Activated T-cell treated with anti-CD3 and anti-CD28 coated beads, Interleukin-2, amount 50 U/mL, for 4 hours (primary cell): ENCODE measurements around the gene TBC1D1. TPM values are rescaled to one million over a fixed set of nuclear protein-coding genes. Genes with fewer than 3 reads are reported as not detected.

ENCODE experiments used
- ATAC-seq, 2 donors: fragments of 200-7000 bp; cut with Tn5 transposase; one replicate each; pipeline ENCODE4 v1.10.0; 2021
- DNase-seq: peaks from one replicate; pipeline ENCODE4 v3.0.0-alpha.2; 2020
- H3K27me3 Mint-ChIP-seq: one replicate; pipeline ENCODE4 v1.8.0; 2021; ENCODE audit warnings: low read depth, mixed read lengths
- H3K36me3 Mint-ChIP-seq: one replicate; pipeline ENCODE4 v1.8.0; 2022; ENCODE audit warnings: mixed read lengths; ENCODE audit not compliant: insufficient read depth
- H3K4me1 Mint-ChIP-seq: one replicate; pipeline ENCODE4 v1.8.0; 2021; ENCODE audit warnings: low read depth, mixed read lengths
- H3K4me3 Mint-ChIP-seq: one replicate; pipeline ENCODE4 v1.8.0; 2021; ENCODE audit warnings: mild to moderate bottlenecking, moderate library complexity, mixed read lengths
- H3K9me3 Mint-ChIP-seq: one replicate; pipeline ENCODE4 v1.8.0; 2021; ENCODE audit warnings: mixed read lengths
- total RNA-seq, 3 donors: library from RNA; stranded (reverse); gene quantifications; one replicate each; pipeline ENCODE4 v1.2.1, GENCODE V29; 2021

TBC1D1 gene
- total RNA-seq, 3 donors from 2014 or later = 29.4 to 42.0 (median 38.8) TPM

- Mint-ChIP-seq H3K9me3 (no peaks in the 10 kb centered on the region), H3K36me3 (peaks cover 53% of the 10 kb centered on the region), H3K4me1 (peaks cover 23% of the 10 kb centered on the region), H3K4me3 (no peak overlapping the region), H3K27me3 (no peaks in the 10 kb centered on the region)
- DNase-seq (no peak), ATAC-seq (peak; percentile 41 to 56)
Measured at GRCh38 chr4:38138363-38138762, 247.5 kb downstream of the TBC1D1 start.

DNA sequence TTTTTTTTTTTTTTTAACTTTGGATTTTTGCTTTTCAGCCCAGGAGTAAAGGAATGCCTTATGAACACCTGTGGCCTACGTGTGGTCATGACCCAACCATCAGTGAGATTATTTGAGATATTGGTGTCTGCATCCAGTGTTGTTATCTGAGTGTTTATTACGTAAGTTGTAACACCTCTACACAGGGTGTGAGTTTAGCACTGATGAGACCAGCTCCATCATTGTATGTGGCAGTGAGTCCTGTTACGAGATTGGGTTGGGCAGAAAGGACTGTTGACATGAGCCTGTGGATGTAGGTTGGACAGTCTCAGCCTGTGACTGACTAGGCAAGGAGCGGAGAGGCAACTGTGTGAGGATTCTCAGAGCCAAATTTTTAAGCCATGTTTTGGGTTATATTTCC, 248.3 kb downstream of the TBC1D1 start:
- H3K36me3 Mint-ChIP-seq = peaks cover 45% of the 10 kb centered on the region

DNA sequence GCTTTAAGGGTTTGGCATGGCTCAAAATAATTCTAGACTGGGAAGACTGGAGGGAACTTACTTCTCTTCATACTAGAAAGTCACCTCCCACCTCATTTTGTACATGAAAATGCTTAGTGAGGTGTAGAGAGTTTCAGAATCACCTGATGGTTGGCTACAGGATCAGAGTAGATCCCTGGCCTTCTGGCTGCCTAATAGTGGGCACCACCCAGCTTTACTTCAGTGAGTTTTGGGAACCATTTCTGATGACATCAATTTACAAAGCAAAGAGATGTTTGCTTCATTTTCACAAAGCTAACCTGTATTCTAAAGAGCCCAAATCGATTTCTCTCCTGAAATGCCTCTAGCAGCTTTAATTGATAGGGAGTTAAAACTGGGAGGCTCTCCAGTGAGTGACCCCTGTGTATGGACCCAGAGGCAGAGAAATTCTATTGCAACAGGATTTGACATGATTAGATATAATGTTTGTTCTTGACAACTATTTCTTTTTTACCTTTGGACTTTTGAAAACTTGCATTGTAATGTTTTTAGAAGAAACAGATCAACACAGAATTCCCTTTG, 249.8 kb downstream of the TBC1D1 start:
- H3K9me3 Mint-ChIP-seq = no peaks in the 10 kb centered on the region
- DNase-seq (no peak), ATAC-seq (no peak)
- H3K36me3 Mint-ChIP-seq = peaks cover 39% of the 10 kb centered on the region
- H3K27me3 Mint-ChIP-seq = no peaks in the 10 kb centered on the region
- H3K4me1 Mint-ChIP-seq = peaks cover 14% of the 10 kb centered on the region
- H3K4me3 Mint-ChIP-seq = no peak overlapping the region

More for the DNA sequence above, 248.3 kb downstream of the TBC1D1 start:
- Mint-ChIP-seq H3K27me3 (no peaks in the 10 kb centered on the region), H3K4me3 (no peak overlapping the region), H3K9me3 (no peaks in the 10 kb centered on the region), H3K4me1 (peaks cover 16% of the 10 kb centered on the region)
- no peak for ATAC-seq
- no peak for DNase-seq

DNA sequence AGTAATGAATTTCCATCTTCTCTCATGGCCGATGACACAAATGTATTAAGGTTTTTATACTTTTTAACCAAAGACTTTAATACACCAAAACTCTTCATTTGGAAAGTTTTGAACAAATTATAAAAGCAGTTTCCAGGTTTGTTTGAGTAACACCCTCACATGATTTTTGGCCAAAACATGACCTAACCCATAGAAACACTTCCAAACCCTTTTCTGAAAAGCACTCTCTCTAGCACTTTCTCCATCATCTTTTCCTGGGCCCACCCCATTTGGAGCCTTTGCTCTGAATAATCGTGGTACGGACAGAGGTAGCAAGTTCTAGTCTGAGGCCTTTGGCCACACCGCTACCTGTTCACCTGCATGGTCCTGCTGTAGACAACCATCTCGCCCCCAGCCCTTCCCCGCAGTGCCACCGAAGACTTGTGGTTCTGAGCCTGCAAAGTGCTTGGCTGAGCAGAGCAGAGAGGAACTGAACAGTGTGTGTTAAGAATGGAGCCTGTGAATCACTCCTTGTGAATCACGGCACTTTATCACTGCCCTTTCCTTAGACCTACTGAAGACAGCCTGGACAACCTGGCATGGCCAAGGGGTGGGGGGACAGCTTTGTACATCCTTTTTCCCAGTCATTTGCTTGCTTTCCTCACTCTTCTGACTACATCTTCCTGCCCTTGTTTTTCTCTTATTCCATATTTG, 251.1 kb downstream of the TBC1D1 start:
- Mint-ChIP-seq H3K4me3 (peak overlapping the region; percentile 14), H3K9me3 (no peaks in the 10 kb centered on the region), H3K4me1 (peaks cover 14% of the 10 kb centered on the region), H3K27me3 (no peaks in the 10 kb centered on the region), H3K36me3 (peaks cover 31% of the 10 kb centered on the region)
- ATAC-seq (peak in 1 of 2 donors; percentile 47), DNase-seq (no peak)

- ATAC-seq = no peak
- Mint-ChIP-seq H3K4me3 (no peak overlapping the region), H3K36me3 (peaks cover 18% of the 10 kb centered on the region), H3K4me1 (peaks cover 6% of the 10 kb centered on the region), H3K27me3 (no peaks in the 10 kb centered on the region), H3K9me3 (no peaks in the 10 kb centered on the region)
- DNase-seq = no peak
Measured at GRCh38 chr4:38144031-38144430, 253.1 kb downstream of the TBC1D1 start.

DNA sequence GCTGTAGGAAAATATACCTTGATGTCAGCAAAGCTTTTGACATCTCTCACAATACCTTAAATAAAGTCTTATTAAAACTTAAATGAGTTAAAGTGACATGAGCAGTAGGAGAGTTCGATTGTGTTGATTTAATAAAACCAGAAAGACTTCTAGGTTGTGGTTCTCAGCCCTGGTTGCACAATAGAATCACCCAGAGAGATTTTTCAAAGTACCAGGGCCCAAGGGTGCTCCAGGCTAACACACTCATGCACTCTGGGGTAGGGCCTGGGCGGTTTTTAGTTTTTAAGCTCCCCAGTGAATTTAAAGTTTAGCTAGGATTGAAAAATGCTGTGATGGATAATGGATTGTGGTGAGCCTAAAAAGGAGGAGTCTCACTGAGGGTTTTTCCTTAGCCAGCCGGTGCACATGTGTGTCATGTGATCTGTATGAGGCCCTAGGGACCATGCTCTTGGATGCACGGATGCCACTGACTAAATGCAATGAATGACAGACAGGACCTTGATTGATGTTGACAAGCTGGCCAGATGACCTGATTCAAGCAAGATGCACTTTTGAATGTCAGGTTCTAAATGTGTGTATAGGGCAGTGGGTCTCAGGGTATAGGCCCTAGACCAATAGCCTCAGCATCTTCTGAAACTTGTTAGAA, 254.3 kb downstream of the TBC1D1 start:
- H3K9me3 Mint-ChIP-seq = no peaks in the 10 kb centered on the region
- peaks cover 7% of the 10 kb centered on the region for H3K36me3 Mint-ChIP-seq
- ATAC-seq (no peak), DNase-seq (no peak)
- H3K4me3 Mint-ChIP-seq = no peak overlapping the region
- H3K4me1 Mint-ChIP-seq = peaks cover 3% of the 10 kb centered on the region
- no peaks in the 10 kb centered on the region for H3K27me3 Mint-ChIP-seq

- Mint-ChIP-seq H3K4me3 (no peak overlapping the region), H3K4me1 (peaks cover 3% of the 10 kb centered on the region), H3K36me3 (peaks cover 3% of the 10 kb centered on the region), H3K27me3 (no peaks in the 10 kb centered on the region), H3K9me3 (no peaks in the 10 kb centered on the region)
- no peak for DNase-seq
- ATAC-seq = peak in 1 of 2 donors; percentile 42
Measured at GRCh38 chr4:38145741-38146140, 254.9 kb downstream of the TBC1D1 start.

GRCh38 chr4:38146383-38146782, 255.5 kb downstream of the TBC1D1 start:
- H3K4me1 Mint-ChIP-seq = peaks cover 3% of the 10 kb centered on the region
- H3K36me3 Mint-ChIP-seq = peaks cover 3% of the 10 kb centered on the region
- H3K4me3 Mint-ChIP-seq = no peak overlapping the region
- H3K9me3 Mint-ChIP-seq = no peaks in the 10 kb centered on the region
- ATAC-seq = no peak
- H3K27me3 Mint-ChIP-seq = no peaks in the 10 kb centered on the region
- no peak for DNase-seq

- H3K27me3 Mint-ChIP-seq = no peaks in the 10 kb centered on the region
- no peak for DNase-seq
- no peaks in the 10 kb centered on the region for H3K36me3 Mint-ChIP-seq
- H3K4me3 Mint-ChIP-seq = no peak overlapping the region
- H3K9me3 Mint-ChIP-seq = no peaks in the 10 kb centered on the region
- no peak for ATAC-seq
- H3K4me1 Mint-ChIP-seq = peaks cover 16% of the 10 kb centered on the region
Measured at GRCh38 chr4:38149472-38149996, 258.6 kb downstream of the TBC1D1 start.

DNA sequence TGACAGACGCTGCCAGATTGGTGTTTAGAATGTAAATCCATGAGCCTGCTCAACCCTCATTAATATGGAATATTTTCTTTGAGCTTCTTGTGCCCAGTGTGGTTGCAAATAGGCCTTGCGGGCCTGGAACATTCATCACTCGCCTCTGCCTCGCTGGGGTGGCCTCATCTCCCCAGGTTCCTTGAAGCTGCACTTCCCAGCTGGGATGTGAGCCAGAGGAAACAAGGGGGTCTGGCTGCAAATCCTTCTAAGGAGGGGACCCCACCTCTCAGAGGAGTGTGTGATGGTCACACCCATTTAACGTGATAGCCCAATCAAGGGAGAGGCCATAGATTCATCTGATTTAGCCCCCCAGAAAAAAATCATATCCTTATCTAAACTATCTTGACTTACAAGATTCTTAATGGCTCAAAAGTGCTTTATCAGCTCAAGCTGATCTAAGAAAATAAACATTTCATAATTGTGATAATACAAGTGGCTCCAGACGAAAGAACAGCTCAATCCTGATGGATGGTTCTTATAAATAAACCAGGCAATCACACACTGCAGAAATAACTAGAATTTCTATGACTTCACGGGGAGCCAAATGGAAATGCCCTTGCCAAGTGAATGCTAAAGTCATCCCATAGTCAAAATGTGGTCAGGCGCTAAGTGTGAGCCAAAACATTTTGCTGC, 259.2 kb downstream of the TBC1D1 start:
- peaks cover 2% of the 10 kb centered on the region for H3K27me3 Mint-ChIP-seq
- DNase-seq (no peak), ATAC-seq (no peak)
- no peak overlapping the region for H3K4me3 Mint-ChIP-seq
- no peaks in the 10 kb centered on the region for H3K36me3 Mint-ChIP-seq
- peaks cover 22% of the 10 kb centered on the region for H3K4me1 Mint-ChIP-seq
- H3K9me3 Mint-ChIP-seq = no peaks in the 10 kb centered on the region

DNA sequence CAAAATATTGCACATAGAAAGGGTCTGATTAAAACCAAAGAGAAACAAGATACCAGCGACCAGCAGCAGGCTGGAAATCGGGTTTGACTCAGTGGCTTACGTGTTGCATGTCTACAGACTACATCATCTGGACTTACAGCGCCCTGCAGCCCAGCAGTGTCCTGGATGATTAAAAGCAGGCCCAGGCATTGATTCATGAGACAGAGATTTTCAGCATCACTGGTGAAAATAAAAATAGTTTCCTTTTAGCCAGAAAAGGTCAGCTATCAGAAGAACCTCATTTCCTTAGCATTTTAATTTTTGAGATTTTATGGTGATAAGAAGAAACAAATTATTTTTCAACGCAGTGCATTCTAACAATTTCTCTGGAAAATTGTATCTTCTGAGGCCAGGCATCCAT, 259.9 kb downstream of the TBC1D1 start:
- Mint-ChIP-seq H3K27me3 (peaks cover 2% of the 10 kb centered on the region), H3K4me3 (no peak overlapping the region), H3K36me3 (no peaks in the 10 kb centered on the region), H3K9me3 (no peaks in the 10 kb centered on the region), H3K4me1 (peaks cover 29% of the 10 kb centered on the region)
- ATAC-seq (no peak), DNase-seq (no peak)

DNA sequence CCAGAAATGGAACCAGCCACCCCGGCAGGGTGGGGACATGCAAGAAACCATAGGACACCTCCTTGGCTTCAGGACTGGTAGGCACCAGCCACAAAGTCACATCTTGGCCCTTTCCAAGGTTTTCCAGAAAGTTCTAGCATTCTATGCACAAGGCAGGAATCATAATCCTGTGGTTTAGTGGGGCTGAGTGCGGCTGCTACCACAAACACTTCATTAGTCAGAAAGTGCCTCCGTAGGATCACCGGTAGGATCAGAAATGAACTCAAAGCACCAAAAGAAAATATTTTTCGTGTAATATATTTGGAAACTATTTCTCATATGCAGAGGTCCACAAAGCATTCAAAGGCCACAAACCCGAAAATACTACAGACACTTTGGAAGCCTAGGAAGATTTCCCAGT, 261.0 kb downstream of the TBC1D1 start:
- Mint-ChIP-seq H3K9me3 (no peaks in the 10 kb centered on the region), H3K36me3 (no peaks in the 10 kb centered on the region), H3K4me1 (peaks cover 37% of the 10 kb centered on the region), H3K27me3 (peaks cover 2% of the 10 kb centered on the region), H3K4me3 (no peak overlapping the region)
- ATAC-seq = no peak
- DNase-seq = no peak

GRCh38 chr4:38152305-38152704, 261.4 kb downstream of the TBC1D1 start:
- Mint-ChIP-seq H3K4me3 (no peak overlapping the region), H3K4me1 (peaks cover 41% of the 10 kb centered on the region), H3K27me3 (peaks cover 2% of the 10 kb centered on the region), H3K36me3 (no peaks in the 10 kb centered on the region), H3K9me3 (no peaks in the 10 kb centered on the region)
- ATAC-seq (no peak), DNase-seq (no peak)

DNA sequence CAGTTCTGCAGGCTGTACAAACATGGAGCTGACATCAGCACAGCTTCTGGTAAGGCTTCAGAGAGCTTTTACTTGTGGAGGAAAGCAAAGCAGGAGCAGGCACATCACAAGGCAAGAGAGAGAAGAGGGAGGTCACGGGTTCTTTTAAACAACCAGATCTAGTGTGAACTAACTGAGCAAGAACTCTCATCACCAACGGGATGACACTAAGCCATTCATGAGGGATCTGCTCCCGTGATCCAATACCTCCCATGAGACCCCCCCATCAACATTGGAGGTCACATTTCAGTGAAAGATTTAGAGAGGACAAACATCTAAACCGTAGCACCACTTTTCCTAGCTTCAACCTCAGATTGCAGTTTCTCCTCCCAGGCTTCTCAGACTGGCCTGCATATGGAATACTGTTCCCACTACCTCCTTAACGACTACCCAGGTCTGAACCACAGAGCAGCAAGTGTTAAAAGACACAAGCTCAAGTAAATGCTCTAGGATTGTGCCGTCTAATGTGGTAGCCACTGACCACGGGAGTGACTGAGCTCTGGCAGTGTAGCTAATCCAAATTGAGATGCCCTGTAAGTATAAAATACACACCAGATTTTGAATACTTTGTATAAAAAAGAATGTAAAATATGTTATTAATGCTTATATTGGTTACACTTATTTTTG, 262.0 kb downstream of the TBC1D1 start:
- DNase-seq (no peak), ATAC-seq (no peak)
- no peak overlapping the region for H3K4me3 Mint-ChIP-seq
- H3K27me3 Mint-ChIP-seq = peaks cover 2% of the 10 kb centered on the region
- no peaks in the 10 kb centered on the region for H3K9me3 Mint-ChIP-seq
- peaks cover 42% of the 10 kb centered on the region for H3K4me1 Mint-ChIP-seq
- H3K36me3 Mint-ChIP-seq = no peaks in the 10 kb centered on the region
